GM19043 (cell line): ENCODE measurements around the gene CAMTA1.

ENCODE experiments used
- ATAC-seq: cut with Tn5 transposase; IDR thresholded peaks from one replicate; pipeline ENCODE4 v1.9.1; 2021; ENCODE audit warnings: low read depth; ENCODE audit not compliant: unreplicated experiment

The CAMTA1 gene

DNA sequence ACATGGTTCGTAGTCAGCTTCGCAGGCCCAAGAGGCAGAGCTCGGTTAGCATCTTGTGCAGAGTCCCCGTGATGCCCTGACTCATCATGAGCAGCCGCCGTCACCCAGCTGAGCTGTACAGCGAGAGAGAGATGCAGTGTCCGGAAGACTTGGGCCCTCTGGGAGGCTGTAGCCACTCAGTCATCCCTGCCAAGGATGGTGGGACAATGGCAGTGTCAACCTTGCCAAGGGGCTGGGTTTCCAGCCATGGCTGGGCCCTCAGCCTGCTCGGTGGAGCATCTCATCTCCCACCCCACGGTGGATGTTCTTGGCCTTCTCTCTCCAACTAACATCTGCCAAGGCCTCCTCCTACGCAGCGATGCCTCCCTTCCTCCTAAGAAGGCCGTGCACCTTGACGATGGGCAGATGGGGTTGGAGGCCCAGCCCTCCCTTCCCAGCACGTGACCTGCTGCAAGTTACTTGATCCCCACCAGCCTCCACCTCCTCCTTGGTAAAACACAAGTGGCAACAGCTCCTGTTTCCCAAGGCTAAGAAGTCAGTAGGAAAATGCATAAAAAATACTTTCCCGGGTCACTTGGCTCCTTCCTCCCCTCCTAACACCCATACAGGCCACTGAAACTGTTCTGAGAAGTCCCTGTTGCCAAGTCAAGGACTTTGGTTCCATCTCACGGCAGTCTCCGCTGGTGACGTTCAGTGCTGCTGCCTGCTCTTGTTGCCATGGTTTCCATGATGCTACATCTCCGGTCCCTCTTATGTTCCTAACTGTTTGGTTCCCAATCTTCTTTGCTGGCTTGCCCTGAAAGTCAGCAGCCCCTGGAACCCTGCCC lies 601.2 kb downstream of the CAMTA1 start:
- ATAC-seq, result no peak

DNA sequence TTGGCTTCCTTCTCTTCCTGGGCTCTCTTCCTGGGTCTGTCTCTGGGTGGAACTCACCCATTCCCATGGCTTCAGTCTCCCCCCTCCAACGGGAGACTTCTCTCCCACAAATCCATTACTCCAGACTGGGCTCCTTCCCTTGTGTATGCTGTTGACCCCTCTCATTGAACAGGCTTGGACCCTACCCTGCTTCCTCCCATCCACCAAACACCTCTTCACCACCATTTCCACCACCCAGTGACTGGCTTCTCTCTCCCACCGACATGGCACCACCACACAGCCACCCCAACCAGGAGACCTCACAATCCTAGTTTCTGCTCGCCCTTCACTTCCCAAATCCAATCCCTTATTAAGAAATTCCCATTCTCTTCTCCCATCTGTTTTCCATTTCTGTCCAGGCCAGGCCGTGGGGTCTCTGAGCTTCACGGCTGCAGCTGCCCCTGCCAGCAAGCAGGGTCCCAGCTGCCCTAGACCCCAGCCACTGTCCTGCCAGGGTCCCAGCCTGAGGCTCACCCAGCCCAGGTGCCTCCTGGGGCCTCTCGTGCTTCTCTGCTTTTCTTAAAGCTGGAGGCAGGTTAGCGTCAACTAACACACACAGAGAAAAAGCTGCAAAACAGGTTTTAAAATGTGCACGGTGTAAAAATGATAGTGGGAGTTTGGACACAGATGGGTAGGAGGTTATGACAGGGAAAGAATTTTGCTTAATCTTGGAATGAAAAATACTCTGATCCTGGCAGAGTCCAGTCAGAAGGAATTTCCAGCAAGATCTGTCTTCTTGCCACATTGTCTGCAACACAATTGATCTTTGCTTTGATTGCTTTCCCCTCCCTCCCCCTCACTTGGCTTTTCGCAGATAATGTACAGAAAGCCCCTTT lies 602.0 kb downstream of the CAMTA1 start:
- no peak for ATAC-seq

- ATAC-seq, result no peak
Observed at GRCh38 chr1:7388141-7388487, 602.9 kb downstream of the CAMTA1 start.

- no peak for ATAC-seq
Observed at GRCh38 chr1:7388488-7389185, 603.4 kb downstream of the CAMTA1 start.

- no peak for ATAC-seq
Observed at GRCh38 chr1:7389201-7389905, 604.1 kb downstream of the CAMTA1 start.

DNA sequence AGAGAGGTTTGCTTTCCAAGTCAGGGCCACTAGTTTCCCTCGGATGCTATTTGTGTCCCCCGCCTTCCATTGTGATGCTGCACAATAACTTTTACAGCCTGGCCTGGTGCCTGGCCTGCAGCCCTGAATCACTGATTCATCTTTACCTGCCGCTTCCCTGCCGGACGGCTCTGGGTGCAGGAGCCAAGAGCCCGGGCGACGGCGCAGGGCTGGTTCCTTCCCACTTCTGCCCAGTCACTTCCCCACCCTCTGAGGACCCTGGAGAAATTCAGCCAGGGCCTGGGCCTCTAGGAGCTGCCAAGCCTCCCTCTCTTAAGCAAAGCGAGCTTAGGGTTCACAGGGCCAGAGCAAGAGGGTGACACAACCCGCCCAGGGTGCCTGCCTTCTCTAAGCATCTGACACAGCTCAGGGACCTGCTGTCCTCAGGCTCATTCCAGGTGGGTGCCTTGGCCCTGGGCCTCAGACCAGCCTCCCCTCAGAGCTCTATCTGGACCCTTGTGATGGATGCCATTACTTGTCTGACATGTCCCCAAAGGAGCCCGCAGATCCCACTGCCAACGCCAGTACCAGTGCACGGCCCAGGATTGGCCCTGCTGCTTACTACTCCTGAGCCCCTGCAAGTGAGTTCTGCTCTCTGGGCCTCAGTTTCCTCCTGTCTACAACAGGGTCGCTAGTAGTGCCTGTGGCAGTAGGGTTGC lies 604.8 kb downstream of the CAMTA1 start:
- no peak for ATAC-seq

DNA sequence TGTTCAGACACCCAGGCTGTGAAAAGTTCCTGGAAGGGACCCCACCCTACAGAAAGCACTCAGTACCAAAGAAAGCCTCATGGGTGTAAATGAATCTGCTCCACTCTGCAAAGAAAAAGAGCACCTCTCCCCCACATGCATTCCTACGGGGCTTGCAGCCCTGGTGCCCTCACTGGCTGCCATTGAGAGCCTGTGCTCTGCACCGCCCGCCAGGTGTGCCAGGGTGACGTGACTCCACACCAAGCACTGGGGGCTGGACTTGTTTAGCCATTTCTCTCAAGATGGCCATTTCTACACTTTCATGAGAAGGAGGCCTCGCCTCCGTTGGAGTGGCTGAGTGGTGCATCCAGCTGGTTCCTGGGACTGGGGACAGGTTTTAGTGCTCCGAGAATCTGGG lies 605.3 kb downstream of the CAMTA1 start:
- ATAC-seq, result no peak

GRCh38 chr1:7393136-7393535 lies 607.9 kb downstream of the CAMTA1 start:
- ATAC-seq, result no peak

DNA sequence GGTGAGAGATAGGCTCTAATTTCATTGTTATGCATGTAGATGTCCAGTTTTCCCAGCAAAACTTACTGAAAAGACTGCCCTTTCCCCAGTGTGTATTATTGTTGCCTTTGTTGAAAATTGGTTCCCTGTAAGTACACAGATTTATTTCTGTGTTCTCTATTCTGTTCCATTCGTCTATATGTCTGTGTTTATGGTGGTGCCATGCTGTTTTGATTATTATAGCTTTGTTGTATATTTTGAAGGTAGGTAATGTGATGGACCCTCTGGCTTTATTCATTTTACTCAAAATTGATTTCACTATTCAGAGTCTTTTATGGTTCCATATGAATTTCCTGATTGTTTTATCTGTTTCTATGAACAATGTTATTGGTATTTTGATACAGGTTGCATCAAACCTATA lies 610.0 kb downstream of the CAMTA1 start:
- no peak for ATAC-seq

- ATAC-seq, result no peak
Observed at GRCh38 chr1:7398982-7399381, 613.7 kb downstream of the CAMTA1 start.

DNA sequence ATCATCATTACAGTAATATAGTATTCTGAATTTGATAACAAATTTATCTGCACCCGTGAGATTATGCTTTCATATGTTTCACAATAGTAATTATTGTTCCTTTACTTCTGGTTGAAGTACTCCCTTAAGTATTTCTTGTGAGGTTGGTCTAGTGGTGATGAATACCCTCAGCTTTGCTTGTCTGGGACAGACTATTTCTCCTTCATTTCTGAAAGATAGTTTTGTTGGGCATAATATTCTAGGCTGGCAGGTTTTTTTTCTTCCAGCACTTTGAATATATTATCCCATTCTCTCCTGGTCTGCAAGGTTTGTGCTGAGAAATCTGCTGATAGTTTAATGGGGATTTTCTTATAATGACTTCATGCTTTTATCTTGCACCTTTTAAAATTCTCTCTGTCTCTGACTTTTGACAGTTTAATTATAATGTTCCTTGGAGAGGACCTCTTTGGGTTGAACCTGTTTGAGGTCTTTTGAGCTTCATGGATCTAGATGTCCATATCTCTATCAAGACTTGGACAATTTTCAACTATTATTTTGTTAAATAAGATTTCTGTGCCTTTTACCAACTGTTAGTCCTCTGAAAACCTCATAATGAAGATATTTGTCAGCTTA lies 614.4 kb downstream of the CAMTA1 start:
- no peak for ATAC-seq

DNA sequence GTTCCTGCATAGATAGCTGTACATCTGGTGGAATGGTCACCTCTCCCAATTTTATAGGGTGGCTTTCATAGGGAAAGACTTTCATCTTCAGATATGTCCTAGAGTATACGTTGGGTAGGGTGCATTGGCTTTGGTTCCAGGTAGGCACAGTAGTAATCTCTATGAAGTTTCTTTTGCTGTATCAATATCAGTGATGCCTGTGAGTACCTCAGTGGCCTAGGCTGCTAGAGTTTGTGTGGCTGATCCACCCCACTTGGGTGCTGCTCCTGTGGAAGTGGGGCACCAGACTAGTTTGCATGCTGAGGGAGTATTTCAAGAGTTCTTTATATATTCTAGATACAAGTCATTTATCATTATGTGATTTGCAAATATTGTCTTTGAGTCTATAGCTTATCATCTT lies 615.3 kb downstream of the CAMTA1 start:
- ATAC-seq, result no peak

- ATAC-seq, result no peak
Observed at GRCh38 chr1:7401814-7402547, 616.7 kb downstream of the CAMTA1 start.

DNA sequence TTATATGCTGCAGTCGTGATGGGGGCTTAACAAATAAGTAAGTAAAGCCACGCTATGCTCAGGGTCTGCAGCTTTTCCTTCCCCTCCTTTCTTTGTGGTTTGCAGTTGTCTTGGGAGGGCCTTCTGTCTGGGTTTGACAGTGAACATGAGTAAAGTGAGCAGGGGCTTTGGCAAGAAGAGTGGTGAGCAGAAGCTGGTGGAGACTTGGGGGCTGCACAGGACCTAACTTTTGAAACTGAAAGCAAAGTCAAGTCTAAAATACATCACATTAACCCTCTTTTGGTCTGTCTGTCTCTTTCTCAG lies 617.2 kb downstream of the CAMTA1 start:
- no peak for ATAC-seq

DNA sequence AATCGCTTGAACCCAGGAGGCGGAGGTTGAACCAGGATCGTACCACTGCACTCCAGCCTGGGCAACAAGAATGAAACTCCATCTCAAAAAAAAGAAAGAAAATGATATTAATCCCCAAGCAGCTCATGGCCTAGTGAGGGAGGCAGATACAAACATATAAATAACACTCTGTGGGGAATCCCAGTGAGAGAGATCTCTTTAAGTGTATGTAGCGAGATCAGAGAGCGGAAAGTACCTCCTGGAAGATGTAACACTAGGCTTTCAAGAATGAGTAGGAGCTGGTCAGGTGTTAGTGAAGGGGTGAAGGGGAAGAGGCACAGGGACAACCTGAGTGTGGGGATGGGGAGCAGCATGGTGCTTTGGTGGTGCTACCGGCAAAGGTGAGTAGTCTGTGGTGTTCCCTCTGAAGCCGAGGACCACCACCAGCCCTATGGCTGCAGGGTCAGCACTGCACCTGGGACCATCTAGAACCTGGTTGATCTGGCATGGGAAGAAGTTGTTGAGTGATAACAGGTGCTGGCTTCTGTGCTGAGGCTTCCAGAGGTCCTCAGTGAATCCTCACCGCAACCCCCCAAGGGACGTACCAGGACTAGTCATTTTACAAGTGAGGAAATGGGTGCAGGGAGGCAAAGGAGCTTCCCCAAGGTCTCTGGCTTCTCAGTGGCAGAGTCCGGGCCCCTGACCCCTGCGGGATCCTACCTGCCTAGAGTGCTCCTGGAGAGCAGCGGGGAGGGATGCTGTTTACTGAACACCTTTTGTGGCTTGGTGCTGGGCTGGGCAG lies 618.2 kb downstream of the CAMTA1 start:
- ATAC-seq, result no peak

- no peak for ATAC-seq
Observed at GRCh38 chr1:7404046-7404742, 618.9 kb downstream of the CAMTA1 start.

DNA sequence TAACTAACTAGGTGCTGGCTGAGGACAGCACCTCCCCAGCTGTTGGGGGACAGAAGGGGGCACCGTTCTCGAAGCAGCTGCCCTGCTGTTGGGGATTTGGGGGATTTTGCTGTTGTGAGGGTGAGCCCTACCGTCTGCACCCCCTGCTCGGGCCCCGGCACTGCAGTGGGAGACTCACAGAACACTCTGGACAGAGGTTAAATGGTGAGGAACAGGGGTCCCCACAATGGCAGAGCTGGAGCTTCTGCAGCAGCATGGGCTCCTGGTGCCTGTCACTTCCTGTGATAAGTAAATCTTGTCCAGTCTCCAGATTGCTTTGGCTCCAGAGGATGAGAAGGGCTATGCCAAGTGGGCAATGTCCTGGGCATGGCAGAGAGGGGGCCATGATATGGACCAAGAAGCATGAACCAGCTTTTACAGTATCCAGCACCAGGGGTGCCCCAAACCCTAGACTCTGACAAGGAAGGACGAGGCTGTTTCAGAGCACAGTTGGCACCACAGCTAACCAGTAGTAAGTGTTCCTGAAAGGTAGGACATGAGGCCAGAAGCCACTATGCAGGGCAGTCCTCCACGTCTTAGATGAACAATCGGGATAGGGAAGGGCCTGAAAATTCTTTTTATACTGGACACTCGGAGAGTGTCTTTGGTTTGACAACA lies 620.7 kb downstream of the CAMTA1 start:
- no peak for ATAC-seq
